HK-2 (cell line): ENCODE data around the gene DNAJC25.
"Not testable (repeated sequence)": the region's sequence is repeated elsewhere in the genome, so short reads cannot be mapped to it uniquely, and the experiment has no call there.

Experiments used
- DNase-seq: peaks from one replicate; pipeline ENCODE4 v3.0.0-alpha.2; 2018; ENCODE audit not compliant: unreplicated experiment

DNAJC25 gene

DNA sequence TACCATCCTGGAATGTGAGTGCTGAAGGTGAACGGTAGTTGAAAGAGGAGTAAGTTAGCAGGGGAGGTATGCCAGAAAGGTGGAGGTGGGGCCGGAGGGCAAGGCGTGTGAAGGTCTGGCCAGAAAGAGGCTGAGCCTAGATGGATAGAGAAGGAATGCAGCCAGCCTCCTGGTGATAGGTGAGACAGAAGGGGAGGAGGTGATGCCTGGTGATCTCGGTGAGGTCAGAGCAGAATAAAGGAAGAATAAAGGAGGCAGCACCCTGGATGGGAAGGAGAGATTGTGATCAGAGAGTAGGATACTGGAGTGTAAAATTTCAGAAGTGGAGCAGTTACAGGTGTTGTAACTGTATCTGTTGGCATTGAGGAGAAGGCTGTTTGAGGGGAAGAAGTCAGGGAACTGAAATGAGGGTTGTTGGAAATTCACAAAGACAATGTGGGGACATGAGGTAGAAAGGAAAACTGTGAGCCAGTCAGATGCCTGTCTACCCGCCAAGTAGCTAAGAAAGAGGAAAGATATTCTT, 32.2 kb downstream of the DNAJC25 start:
- no peak for DNase-seq

DNA sequence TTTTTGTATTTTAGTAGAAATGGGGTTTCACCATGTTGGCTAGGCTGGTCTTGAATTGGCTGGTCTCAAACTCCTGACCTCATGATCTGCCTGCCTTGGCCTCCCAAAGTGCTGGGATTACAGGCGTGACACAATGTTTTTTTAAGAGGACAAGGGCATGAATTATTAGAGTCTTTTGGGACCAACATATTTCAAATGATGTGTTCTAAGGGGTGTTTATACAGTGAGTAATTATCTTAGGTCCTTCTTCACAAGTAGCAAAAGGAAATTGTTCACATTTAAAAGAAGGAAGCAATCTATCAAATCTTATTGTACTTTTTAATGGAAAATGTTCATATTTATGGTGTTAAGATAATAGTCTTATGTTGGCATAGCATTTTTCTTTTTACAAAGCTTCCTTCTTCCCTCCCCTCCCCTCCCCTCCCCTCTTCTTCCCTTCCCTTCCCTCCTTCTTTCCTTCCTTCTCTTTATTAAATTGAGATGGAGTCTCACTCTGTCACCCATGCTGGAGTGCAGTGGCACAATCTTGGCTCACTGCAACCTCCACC, 37.0 kb downstream of the DNAJC25 start:
- DNase-seq: no peak

DNA sequence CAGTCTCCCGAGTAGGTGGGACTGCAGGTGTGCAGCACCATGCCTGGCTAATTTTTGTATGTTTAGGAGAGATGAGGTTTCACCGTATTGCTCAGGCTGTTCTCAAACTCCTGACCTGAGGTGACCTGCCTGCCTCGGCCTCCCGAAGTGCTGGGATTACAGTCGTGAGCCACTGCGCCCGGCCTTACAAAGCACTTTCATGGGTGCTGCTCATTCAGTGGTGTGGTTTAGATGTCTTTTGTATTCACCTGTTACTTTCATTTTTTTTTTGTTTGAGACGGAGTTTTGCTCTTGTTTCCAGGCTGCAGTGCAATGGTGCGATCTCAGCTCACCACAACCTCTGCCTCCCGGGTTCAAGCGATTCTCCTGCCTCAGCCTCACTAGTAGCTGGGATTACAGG, 37.5 kb downstream of the DNAJC25 start:
- not testable (repeated sequence) for DNase-seq

DNA sequence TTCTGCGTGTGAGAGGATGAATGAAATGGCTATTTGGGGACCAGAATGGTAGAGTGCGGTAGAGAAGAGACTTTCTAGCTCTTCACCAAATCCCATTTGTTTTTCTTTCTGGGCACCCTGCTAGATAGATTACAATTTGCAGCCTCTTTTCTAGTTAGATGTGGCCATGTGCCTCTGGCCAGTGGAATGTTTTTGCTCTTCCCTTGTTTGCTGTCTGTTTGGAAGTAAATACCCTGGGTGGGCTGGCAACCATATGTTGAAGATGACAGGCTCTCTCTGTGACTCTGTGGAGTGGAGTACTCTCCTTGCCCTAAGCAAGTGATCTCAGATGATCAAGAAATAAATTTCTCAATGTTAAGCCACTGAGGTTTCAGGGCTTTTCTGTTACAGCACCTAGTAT, 43.2 kb downstream of the DNAJC25 start:
- DNase-seq: no peak

DNA sequence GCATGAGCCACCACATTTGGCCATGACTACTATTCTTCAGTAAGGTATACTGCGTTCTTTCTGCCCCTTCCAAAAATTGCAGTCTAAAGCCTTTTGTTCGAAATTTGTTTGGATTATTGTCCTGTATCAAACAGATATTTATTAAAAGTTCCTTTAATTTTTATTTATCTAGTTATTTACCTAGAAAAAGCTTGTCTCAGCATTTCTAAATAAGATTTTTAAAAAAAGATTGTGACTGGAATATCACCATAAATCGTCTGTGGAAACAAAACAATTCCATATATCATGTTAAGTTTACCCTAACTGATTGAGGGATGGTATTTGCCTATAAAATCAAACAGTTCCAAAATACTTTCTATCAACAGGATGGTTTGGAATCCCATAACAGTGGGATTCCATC, 45.0 kb downstream of the DNAJC25 start:
- no peak for DNase-seq

DNA sequence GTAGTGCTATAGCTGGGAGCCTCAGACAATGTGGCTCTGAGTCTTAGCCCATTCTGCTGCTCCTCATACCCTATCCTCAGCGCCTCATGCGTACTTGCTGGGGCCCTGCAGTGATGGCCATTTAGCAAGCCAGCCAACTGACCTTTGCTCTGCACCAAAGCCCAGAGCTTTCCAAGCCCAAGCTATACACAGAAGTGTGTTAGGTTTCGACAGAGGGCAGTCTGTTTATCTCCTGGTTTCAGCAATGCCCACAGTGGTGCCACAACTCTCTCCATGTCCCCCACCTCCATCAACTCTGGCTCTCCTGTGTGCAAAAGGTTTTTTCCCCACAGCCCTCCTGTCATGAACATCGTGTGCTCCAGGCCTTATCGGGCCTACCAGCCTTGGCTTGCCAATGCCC, 47.2 kb downstream of the DNAJC25 start:
- no peak for DNase-seq

DNA sequence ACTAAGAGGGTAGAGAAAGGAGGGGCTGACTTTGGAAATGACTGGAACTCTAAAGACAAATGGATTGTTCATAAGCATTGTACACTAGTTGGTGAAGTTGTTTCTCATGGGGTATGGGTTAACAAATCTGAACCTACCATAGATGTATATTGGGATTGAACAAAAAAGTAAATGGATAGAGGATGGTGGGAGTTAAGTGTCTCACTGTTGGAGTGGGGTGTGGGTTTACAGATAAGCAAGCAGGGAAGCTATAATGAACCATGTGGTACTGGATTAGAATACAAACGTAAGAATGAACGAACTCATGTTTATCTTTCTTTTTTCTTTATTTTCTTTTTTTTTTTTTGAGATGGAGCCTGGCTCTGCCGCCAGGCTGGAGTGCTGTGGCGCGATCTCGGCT, 48.1 kb downstream of the DNAJC25 start:
- no peak for DNase-seq

DNA sequence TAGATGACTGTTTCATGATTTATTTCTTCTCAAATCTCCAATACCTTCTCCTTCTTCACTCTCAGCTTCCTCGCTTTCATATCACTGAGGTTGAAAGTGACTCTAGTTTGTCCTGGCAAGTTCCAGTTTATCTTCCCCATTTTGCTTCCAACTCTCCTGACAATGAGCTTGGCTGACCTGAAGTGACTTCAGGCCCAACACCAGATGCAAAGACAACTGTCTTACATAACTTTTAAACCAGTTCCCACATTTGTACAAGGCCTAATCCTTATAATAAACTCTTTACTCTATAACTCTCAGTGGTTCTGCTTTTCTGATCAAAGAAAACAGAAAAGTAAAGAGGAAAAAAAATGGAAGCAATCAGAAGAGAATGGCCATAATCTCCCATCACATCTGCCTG, 52.3 kb downstream of the DNAJC25 start:
- DNase-seq: no peak

DNA sequence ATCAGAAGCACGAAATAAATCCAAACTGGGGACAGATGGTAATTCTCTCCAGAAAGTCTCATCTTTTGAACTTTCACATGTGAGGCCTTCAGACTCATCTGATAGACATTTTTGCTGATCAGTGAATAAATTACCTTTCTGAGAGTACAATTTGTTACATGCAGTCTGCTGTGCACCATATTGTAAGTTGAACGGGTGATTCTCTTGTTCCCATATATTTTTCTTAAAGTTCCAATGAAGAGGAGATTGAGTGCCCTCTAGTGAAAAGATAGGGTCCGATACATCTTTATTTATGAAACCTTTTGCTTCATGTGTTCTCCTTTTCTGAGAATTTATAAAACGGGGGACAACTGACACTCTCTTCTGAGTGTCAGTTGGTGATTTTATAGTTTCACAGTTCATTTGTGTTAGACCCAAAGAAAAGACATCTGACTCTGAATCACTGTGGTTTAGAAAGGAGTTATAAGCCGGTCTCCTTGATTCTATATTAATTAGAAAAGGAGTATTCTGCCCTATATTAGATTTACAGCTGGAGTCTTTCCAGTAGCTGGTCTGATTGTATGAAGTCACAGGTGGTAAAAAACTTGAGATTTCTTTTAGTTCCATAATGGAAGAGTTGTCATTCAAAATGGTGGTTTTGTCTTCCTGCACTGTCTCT, 60.7 kb downstream of the DNAJC25 start:
- DNase-seq: no peak

DNA sequence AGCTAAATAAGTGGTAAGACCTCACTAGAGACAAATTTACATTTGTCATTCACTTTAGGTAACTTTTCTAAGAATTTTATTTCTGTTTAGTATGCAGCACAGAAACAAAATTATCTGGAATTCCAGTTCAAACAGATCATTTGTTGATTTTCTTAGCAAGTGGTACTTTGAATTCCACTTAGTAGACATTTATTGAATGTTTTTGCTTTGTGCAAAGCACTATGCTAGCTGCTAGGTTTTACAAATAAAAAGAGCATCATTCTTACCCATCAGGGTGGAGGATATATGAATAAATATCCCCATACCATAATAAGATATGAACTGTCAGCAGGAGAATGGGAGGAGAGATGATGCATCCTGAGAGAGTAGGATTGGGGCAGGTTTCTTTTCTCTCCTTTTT, 65.7 kb downstream of the DNAJC25 start:
- no peak for DNase-seq

DNA sequence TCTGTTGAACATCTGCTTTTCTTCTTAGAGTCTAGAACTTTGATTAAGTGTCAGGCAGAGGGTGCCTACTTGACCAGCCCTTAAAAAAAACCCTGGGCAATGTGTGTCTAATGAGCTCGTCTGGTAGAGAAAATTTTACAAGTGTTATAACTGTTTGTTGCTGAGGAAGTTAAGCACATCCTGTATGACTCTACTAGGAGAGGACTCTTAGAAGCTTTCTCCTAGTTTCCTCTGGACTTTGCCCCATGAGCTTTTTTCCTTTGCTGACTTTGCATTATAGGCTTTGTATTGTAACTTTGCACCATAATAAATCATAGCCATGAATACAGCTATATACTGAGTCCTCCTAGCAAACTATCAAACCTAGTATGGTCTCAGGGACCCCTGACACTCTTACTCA, 69.6 kb downstream of the DNAJC25 start:
- no peak for DNase-seq
